MG63 (cell line): Measurements from ENCODE around the gene UNC45A. TPM values are rescaled to one million over a fixed set of nuclear protein-coding genes. Genes with fewer than 3 reads are reported as not detected.
"Not testable (repeated sequence)": the region's sequence is repeated elsewhere in the genome, so short reads cannot be mapped to it uniquely, and the experiment has no call there.

Experiments used
- DNase-seq: peaks from one replicate; pipeline ENCODE4 v3.0.0-alpha.2; 2020
- H3K27me3 ChIP-seq: fragments of 250-450 bp; sonication (Bioruptor Pico); 2 replicates; pipeline ENCODE4 v1.5.1; 2020; ENCODE audit warnings: mild to moderate bottlenecking, moderate library complexity
- H3K36me3 ChIP-seq: fragments of 250-450 bp; sonication (Bioruptor Pico); 2 replicates; pipeline ENCODE4 v1.5.1; 2020; ENCODE audit warnings: mild to moderate bottlenecking, moderate library complexity
- H3K4me3 ChIP-seq: fragments of 250-450 bp; sonication (Bioruptor Pico); 2 replicates; pipeline ENCODE4 v1.5.1; 2020; ENCODE audit warnings: mild to moderate bottlenecking, moderate library complexity
- H3K9me3 ChIP-seq: fragments of 250-450 bp; sonication (Bioruptor Pico); 2 replicates; pipeline ENCODE4 v1.5.1; 2020; ENCODE audit warnings: mild to moderate bottlenecking, moderate library complexity
- total RNA-seq: library from RNA; depleted of rRNA; stranded (reverse); fragments of >200 nt; shearing (Covaris generic); gene quantifications from 2 replicates; pipeline ENCODE4 v1.2.3, GENCODE V29; 2014; ENCODE audit warnings: low replicate concordance

Gene UNC45A
- total RNA-seq, 1 experiment from 2014 or later = 64.2 TPM

GRCh38 chr15:90901175-90902039, 33.7 kb upstream of the UNC45A start:
- peaks cover 17% of the 10 kb centered on the region for H3K36me3 ChIP-seq
- H3K9me3 ChIP-seq = no peaks in the 10 kb centered on the region
- no peaks in the 10 kb centered on the region for H3K27me3 ChIP-seq
- no peak for DNase-seq
- H3K4me3 ChIP-seq = peak overlapping the region; percentile 71

GRCh38 chr15:90902040-90902839, 32.8 kb upstream of the UNC45A start:
- peak; percentile 80 for DNase-seq
- Histone ChIP-seq H3K36me3 (peaks cover 25% of the 10 kb centered on the region), H3K4me3 (peak overlapping the region; percentile 71), H3K27me3 (no peaks in the 10 kb centered on the region), H3K9me3 (no peaks in the 10 kb centered on the region)

- Histone ChIP-seq H3K27me3 (no peaks in the 10 kb centered on the region), H3K4me3 (peak within 1 kb of the TSS; percentile 71), H3K36me3 (peaks cover 30% of the 10 kb centered on the region), H3K9me3 (no peaks in the 10 kb centered on the region)
- peak; percentile 62 for DNase-seq
Measured at GRCh38 chr15:90902840-90903732, 32.0 kb upstream of the UNC45A start, which contains the start of gene MAN2A2. TSS of gene MAN2A2 (plus strand) at chr15:90903302. CDS start at chr15:90904208, 906 bp downstream.

GRCh38 chr15:90903733-90904536, 31.1 kb upstream of the UNC45A start:
- Histone ChIP-seq H3K4me3 (peak overlapping the region; percentile 70), H3K27me3 (no peaks in the 10 kb centered on the region)
- DNase-seq = no peak

GRCh38 chr15:90904746-90905145, 30.3 kb upstream of the UNC45A start:
- DNase-seq = no peak
- H3K36me3 ChIP-seq = peaks cover 33% of the 10 kb centered on the region
- no peaks in the 10 kb centered on the region for H3K9me3 ChIP-seq
- H3K4me3 ChIP-seq = no peak overlapping the region
- H3K27me3 ChIP-seq = no peaks in the 10 kb centered on the region

More at GRCh38 chr15:90903733-90904536, 31.1 kb upstream of the UNC45A start:
- H3K36me3 ChIP-seq = peaks cover 30% of the 10 kb centered on the region
- no peaks in the 10 kb centered on the region for H3K9me3 ChIP-seq

- DNase-seq = no peak
- H3K27me3 ChIP-seq = no peaks in the 10 kb centered on the region
- peaks cover 41% of the 10 kb centered on the region for H3K36me3 ChIP-seq
Measured at GRCh38 chr15:90905306-90906180, 29.5 kb upstream of the UNC45A start.

GRCh38 chr15:90906181-90906849, 28.8 kb upstream of the UNC45A start:
- Histone ChIP-seq H3K4me3 (no peak overlapping the region), H3K36me3 (peaks cover 47% of the 10 kb centered on the region), H3K27me3 (no peaks in the 10 kb centered on the region), H3K9me3 (no peaks in the 10 kb centered on the region)
- no peak for DNase-seq

More at GRCh38 chr15:90905306-90906180, 29.5 kb upstream of the UNC45A start:
- Histone ChIP-seq H3K9me3 (no peaks in the 10 kb centered on the region), H3K4me3 (no peak overlapping the region)

GRCh38 chr15:90907051-90907660, 27.9 kb upstream of the UNC45A start:
- H3K36me3 ChIP-seq = peaks cover 48% of the 10 kb centered on the region
- no peaks in the 10 kb centered on the region for H3K27me3 ChIP-seq
- H3K9me3 ChIP-seq = no peaks in the 10 kb centered on the region
- DNase-seq = no peak
- no peak overlapping the region for H3K4me3 ChIP-seq

- no peak for DNase-seq
- peaks cover 55% of the 10 kb centered on the region for H3K36me3 ChIP-seq
- no peaks in the 10 kb centered on the region for H3K9me3 ChIP-seq
- H3K4me3 ChIP-seq = no peak overlapping the region
- H3K27me3 ChIP-seq = no peaks in the 10 kb centered on the region
Measured at GRCh38 chr15:90907838-90908507, 27.1 kb upstream of the UNC45A start.

GRCh38 chr15:90909449-90909848, 25.6 kb upstream of the UNC45A start:
- not testable (repeated sequence) for H3K4me3 ChIP-seq, DNase-seq, H3K27me3 ChIP-seq, H3K9me3 ChIP-seq
- H3K36me3 ChIP-seq = peaks cover 59% of the 10 kb centered on the region

- no peak for DNase-seq
- H3K36me3 ChIP-seq = peaks cover 55% of the 10 kb centered on the region
- H3K4me3 ChIP-seq = no peak overlapping the region
- no peaks in the 10 kb centered on the region for H3K27me3 ChIP-seq
- H3K9me3 ChIP-seq = no peaks in the 10 kb centered on the region
Measured at GRCh38 chr15:90909976-90910375, 25.1 kb upstream of the UNC45A start.

- no peak for DNase-seq
- H3K36me3 ChIP-seq = peaks cover 53% of the 10 kb centered on the region
- no peaks in the 10 kb centered on the region for H3K9me3 ChIP-seq
Measured at GRCh38 chr15:90910441-90911301, 24.4 kb upstream of the UNC45A start.

GRCh38 chr15:90911302-90911623, 23.8 kb upstream of the UNC45A start:
- Histone ChIP-seq H3K4me3 (no peak overlapping the region), H3K9me3 (no peaks in the 10 kb centered on the region), H3K27me3 (no peaks in the 10 kb centered on the region), H3K36me3 (peaks cover 52% of the 10 kb centered on the region)
- no peak for DNase-seq

More at GRCh38 chr15:90910441-90911301, 24.4 kb upstream of the UNC45A start:
- Histone ChIP-seq H3K4me3 (no peak overlapping the region), H3K27me3 (no peaks in the 10 kb centered on the region)
